GM21526 (cell line): ENCODE measurements around the gene CLBA1.
"Not testable (repeated sequence)": the region's sequence is repeated elsewhere in the genome, so short reads cannot be mapped to it uniquely, and the experiment has no call there.

Source experiments
- ATAC-seq: cut with Tn5 transposase; IDR thresholded peaks from one replicate; pipeline ENCODE4 v1.9.1; 2021; ENCODE audit warnings: moderate library complexity; ENCODE audit not compliant: unreplicated experiment, low FRiP score

The CLBA1 gene

DNA sequence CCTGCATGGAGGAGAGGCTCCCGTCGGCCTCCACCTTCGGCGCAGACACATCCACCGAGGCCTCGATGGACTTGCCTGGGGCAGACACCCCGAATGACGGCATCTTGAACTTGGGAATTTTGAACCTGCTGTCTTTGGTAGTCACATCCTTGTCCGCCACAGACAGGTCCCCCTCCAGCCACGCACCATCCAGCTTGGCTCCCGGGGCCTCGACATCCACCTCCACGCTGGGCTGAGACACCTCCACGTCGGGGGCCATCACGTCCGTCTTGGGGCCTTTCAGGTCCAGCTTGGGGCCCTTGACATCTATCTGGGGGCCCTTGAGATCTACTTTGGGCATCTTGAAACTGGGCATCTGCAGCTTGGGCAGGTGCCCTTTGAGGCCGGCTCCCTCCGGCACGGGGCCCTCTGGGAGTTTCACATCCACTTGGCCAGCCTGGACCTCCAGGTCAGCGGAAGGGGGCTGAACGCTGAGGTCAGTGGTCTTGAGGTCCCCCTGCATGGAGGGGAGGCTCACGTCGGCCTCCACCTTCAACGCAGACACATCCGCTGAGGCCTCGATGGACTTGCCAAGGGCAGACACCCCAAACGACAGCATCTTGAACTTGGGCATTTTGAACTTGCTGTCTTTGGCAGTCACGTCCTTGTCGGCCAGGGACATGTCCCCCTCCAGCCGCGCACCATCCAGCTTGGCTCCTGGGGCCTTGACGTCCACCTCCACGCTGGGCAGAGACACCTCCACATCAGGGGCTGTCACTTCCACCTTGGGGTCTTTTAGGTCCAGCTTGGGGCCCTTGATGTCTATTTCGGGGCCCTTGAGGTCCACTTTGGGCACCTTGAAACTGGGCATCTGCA, 37.5 kb upstream of the CLBA1 start:
- not testable (repeated sequence) for ATAC-seq

- ATAC-seq = no peak
Measured at GRCh38 chr14:104948736-104949031, 36.9 kb upstream of the CLBA1 start.

- not testable (repeated sequence) for ATAC-seq
Measured at GRCh38 chr14:104949406-104949955, 36.1 kb upstream of the CLBA1 start.

DNA sequence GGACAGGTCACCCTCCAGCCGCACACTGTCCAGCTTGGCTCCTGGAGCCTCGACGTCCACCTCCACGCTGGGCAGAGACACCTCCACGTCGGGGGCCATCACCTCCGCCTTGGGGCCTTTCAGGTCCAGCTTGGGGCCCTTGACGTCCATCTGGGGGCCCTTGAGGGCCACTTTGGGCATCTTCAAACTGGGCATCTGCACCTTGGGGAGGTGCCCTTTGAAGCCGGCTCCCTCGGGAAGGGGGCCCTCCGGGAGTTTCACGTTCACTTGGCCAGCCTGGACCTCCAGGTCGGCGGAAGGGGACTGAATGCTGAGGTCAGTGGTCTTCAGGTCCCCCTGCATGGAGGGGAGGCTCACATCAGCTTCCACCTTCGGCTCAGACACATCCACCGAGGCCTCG, 35.6 kb upstream of the CLBA1 start:
- ATAC-seq = no peak

DNA sequence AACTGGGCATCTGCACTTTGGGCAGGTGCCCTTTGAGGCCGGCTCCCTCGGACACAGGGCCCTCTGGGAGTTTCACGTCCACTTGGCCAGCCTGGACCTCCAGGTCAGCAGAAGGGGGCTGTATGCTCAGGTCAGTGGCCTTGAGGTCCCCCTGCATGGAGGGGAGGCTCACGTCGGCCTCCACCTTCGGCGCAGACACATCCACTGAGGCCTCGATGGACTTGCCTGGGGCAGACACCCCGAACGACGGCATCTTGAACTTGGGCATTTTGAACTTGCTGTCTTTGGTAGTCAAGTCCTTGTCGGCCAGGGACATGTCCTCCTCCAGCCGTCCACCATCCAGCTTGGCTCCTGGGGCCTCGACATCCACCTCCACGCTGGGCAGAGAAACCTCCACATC, 34.9 kb upstream of the CLBA1 start:
- ATAC-seq = not testable (repeated sequence)

GRCh38 chr14:104951863-104952657, 33.5 kb upstream of the CLBA1 start:
- not testable (repeated sequence) for ATAC-seq

GRCh38 chr14:104953097-104953496, 32.5 kb upstream of the CLBA1 start:
- no peak for ATAC-seq

GRCh38 chr14:104953896-104954656, 31.5 kb upstream of the CLBA1 start:
- ATAC-seq = no peak

DNA sequence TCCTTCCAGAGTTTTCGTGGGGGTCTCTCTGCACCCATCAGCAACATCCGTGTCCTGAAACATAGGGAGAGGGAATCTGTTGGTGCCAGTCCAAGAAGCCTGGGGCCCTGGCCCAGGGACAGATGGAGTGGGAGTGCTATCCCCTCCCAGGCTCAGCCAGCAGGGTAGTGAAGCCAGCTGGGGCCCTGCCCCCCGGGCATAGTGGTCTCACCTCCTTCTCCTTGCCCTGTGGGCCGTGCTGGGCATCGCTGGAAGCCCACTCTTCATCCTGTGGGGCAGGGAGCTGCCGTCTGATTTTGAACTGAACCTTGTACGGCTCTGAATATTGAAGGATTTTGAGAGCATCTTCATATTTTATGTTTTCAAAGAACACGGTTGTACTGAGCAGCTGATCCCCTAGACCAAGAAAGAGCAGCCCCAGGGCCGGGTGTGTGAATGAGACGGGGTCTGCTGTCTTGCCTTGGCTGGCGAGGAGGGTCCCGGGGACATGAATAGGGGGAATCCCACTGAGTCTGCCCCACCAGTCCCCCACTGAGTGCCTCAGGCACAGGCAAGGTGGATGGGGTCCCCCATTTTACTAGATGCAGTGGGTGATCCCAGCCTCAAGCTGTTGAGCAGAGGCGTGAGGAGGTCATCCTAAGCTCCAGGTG, 30.7 kb upstream of the CLBA1 start:
- no peak for ATAC-seq

- no peak for ATAC-seq
Measured at GRCh38 chr14:104955396-104955770, 30.2 kb upstream of the CLBA1 start.

DNA sequence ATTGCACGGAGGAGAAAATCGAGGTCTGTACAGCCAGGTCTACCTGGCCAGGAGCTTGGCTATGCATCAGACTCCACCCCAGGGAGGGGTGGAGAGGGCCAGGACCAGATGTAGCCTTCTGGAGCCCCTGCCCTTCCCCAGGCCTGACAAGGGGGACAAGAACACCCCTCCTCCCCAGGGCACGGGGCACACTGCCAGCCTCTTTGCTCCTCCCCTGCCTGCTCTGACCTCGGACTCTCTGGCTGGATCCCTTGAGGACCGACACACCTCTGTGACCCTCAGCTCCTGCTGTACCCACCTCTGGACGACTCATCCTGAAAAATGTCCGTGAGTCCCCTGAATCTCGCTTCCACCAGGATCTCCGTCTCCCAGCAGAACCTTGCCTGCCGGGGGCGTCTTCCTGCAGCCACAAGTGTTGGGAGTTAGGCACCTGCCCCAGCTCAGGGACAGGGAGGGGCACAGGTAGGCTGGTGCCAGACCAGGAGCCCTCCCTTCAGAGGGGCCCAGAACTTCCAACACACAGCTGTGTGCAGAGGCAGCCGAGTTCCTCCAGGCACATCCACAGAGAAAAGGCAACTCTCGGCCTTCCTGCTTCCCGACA, 29.2 kb upstream of the CLBA1 start:
- no peak for ATAC-seq

- no peak for ATAC-seq
Measured at GRCh38 chr14:104957146-104958113, 28.2 kb upstream of the CLBA1 start.

- ATAC-seq = no peak
Measured at GRCh38 chr14:104964546-104964945, 21.0 kb upstream of the CLBA1 start.

DNA sequence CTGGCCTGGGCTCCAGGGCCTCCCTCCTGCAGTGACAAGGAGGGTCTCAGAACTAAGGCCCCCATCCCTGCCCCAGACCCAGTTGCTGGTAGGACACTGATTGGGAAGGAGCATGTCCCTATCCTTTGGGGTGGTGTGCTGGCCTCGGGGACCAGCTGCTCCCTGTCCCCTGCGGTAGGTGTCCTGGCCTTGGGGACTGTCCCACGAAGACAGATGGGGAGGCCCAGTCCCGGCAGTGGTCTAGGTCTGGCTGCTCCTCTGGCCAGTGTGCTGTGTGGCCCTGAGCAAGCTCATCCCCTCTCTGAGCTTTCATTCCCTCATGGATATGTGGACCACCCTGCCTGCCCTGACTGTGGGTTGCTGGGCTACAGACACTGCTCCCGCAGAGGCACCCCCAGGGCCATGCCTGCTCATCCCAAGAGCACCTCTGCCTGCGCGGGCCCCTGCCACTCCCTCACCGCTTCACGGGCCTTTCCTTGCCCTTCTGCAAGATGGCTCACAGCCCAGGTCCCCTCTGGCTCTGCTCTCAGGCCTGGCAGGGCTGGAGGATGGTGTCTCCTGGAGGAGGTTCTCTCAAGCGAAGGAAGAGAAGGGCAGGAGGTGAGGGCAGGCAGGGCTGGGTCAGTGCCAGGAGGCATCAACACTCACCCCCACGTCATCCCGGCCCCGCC, 19.9 kb upstream of the CLBA1 start:
- ATAC-seq = no peak

GRCh38 chr14:104966261-104966865, 19.2 kb upstream of the CLBA1 start:
- ATAC-seq = no peak

- no peak for ATAC-seq
Measured at GRCh38 chr14:104966981-104967385, 18.6 kb upstream of the CLBA1 start.

DNA sequence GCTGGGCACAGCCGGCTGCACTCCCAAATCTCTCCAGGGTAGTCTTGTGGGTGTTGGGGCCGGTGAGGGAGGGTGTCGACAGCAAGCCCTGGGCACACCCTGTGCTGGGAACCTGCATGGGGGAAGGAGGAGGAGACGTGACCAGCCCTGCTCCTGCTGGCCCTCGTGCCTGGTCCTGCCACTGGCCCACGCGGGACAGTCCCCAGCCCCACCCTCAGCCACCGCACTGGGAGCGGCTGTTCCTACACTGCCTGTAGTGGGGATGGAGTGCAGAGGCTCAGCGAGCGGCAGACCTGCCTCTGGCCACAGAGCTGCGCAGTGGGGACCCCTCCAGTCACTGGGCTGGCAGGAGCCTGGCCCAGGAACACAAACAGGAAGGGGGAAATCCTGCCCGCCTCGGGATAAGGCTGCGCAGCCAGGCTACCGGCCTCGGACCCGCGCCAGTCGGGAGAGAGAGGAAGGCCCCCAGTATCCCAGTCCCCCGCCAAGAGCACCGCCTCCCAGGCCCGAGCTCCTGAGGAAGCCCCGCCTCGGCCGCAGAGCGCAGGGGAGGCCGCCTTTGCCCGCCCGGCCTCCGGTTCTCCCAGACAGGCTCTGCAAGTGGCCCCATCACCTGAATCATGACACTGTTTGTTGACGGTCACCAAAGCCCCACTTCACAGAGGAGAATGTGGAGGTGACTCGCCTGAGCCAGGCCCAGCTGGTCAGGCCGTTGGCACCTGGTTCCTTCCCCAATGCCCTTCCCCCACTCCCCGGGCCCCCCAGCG, 18.0 kb upstream of the CLBA1 start:
- ATAC-seq = no peak
